GM19099 (cell line): ENCODE measurements around the gene SKIL.

Experiments used
- POLR2A ChIP-seq: IDR thresholded peaks from 3 replicates; pipeline ENCODE4 v1.6.1; 2011; ENCODE audit warnings: low read depth; ENCODE audit not compliant: insufficient read length; ENCODE audit errors: extremely low read depth

SKIL gene

GRCh38 chr3:170357176-170358041, at the start of gene SKIL:
SKIL (plus strand) TSS chr3:170357715; CDS start chr3:170360332, 2,617 bp downstream.
- TF ChIP-seq POLR2A: peak; percentile 73

- TF ChIP-seq POLR2A: no peak
Observed at GRCh38 chr3:170309046-170309445, 48.5 kb upstream of the SKIL start.

GRCh38 chr3:170317954-170318353, 39.6 kb upstream of the SKIL start:
- no peak for TF ChIP-seq POLR2A

GRCh38 chr3:170320461-170321121, 36.9 kb upstream of the SKIL start:
- TF ChIP-seq POLR2A: no peak

GRCh38 chr3:170321321-170322034, 36.0 kb upstream of the SKIL start:
- no peak for TF ChIP-seq POLR2A

GRCh38 chr3:170322566-170323269, 34.8 kb upstream of the SKIL start:
- TF ChIP-seq POLR2A: no peak

GRCh38 chr3:170323331-170323730, 34.2 kb upstream of the SKIL start:
- TF ChIP-seq POLR2A: no peak

GRCh38 chr3:170324962-170325361, 32.6 kb upstream of the SKIL start:
- no peak for TF ChIP-seq POLR2A

GRCh38 chr3:170327040-170327808, 30.3 kb upstream of the SKIL start:
- no peak for TF ChIP-seq POLR2A

- no peak for TF ChIP-seq POLR2A
Observed at GRCh38 chr3:170330366-170330765, 27.1 kb upstream of the SKIL start.

GRCh38 chr3:170331143-170331542, 26.4 kb upstream of the SKIL start:
- no peak for TF ChIP-seq POLR2A

- TF ChIP-seq POLR2A: no peak
Observed at GRCh38 chr3:170337420-170337819, 20.1 kb upstream of the SKIL start.

GRCh38 chr3:170338690-170339340, 18.7 kb upstream of the SKIL start:
- TF ChIP-seq POLR2A: no peak

GRCh38 chr3:170344971-170345370, 12.5 kb upstream of the SKIL start:
- no peak for TF ChIP-seq POLR2A
